Breast epithelium (tissue), 4 donors: Measurements from ENCODE around the gene APOL4. TPM values are rescaled to one million over a fixed set of nuclear protein-coding genes. Genes with fewer than 3 reads are reported as not detected.

ENCODE experiments used
- DNase-seq, 2 donors: peaks; one replicate each; pipeline ENCODE4 v3.0.0-alpha.2; 2019; ENCODE audit warnings: low spot score in 2 of 2
- H3K27ac ChIP-seq, 2 donors: fragments of 200-600 bp; sonication (generic) in 1 of 2; one replicate each; pipeline ENCODE4 v1.5.1; 2016 to 2019; ENCODE audit warnings: mild to moderate bottlenecking in 1 of 2
- H3K27me3 ChIP-seq, 2 donors: fragments of 200-600 bp; sonication (generic) in 1 of 2; one replicate each; pipeline versions ENCODE4 v1.5.1 to v1.6.0; 2017 to 2019; ENCODE audit warnings: control low read depth in 1 of 2, mild to moderate bottlenecking in 1 of 2
- H3K36me3 ChIP-seq: fragments of 200-600 bp; one replicate; pipeline ENCODE4 v1.5.1; 2019
- H3K4me1 ChIP-seq, 2 donors: fragments of 200-600 bp; sonication (generic); one replicate each; pipeline ENCODE4 v1.5.1; 2016 to 2019; ENCODE audit warnings: control low read depth in 1 of 2
- H3K4me3 ChIP-seq, 3 donors: fragments of 200-600 bp; sonication (generic); 1 replicate in 2 of 3; 2 replicates in 1 of 3; pipeline ENCODE4 v1.5.1; 2016 to 2019; ENCODE audit warnings: mild to moderate bottlenecking in 3 of 3, moderate library complexity in 2 of 3
- H3K9me3 ChIP-seq, 2 donors: fragments of 200-600 bp; sonication (generic) in 1 of 2; one replicate each; pipeline ENCODE4 v1.5.1; 2016 to 2019; ENCODE audit warnings: control low read depth in 1 of 2
- CTCF ChIP-seq, 3 donors: fragments of 450-650 bp; IDR thresholded peaks; one replicate each; pipeline ENCODE4 v1.5.1; 2016 to 2017; ENCODE audit warnings: antibody characterized with exemption in 3 of 3, mild to moderate bottlenecking in 3 of 3, moderate library complexity in 3 of 3
- POLR2A ChIP-seq: fragments of 450-650 bp; IDR thresholded peaks from one replicate; pipeline ENCODE4 v1.6.1; 2016; ENCODE audit warnings: antibody characterized with exemption, mild to moderate bottlenecking, moderate library complexity
- POLR2AphosphoS5 ChIP-seq, 3 donors: sonication (generic); formaldehyde crosslinking; IDR thresholded peaks; one replicate each; pipeline ENCODE4 v1.6.1; 2017; ENCODE audit warnings: antibody characterized with exemption in 3 of 3
- intact Hi-C: fragments of 100-400 bp; cut with DNase I; formaldehyde crosslinking; loops from one replicate; pipeline ENCODE4 v1.15.1; 2023; ENCODE audit warnings: low total_unique reads
- total RNA-seq, 3 donors: library from RNA; depleted of rRNA; stranded (reverse); fragments of >200 nt; gene quantifications; one replicate each; pipeline ENCODE4 v1.1.0, GENCODE V29; 2016

Gene APOL4
- total RNA-seq, 3 donors from 2014 or later = 4.9 to 41.3 (median 15.0) TPM

DNA sequence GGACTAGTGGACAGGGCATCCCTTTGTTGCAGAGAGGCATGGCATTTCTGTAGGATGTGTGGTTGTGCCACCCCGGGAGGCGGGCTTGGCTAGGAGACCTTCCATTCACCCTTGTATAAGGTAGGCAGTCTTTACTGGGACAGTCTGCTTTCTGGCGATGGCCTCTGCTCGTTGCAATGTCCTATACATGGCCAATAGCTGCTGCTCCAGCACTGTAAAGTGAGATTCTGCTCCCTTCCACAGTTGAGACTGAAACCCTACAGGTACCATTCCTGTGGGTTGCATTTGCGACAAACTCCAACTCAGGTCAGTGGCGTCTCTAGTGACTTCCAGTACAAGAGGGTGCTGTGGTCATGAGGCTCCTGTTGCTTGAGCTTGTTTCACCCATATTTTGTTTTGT is 20.7 kb downstream of the APOL4 start:
- DNase-seq = no peak
- Histone ChIP-seq H3K9me3 (no peaks in the 10 kb centered on the region), H3K4me3 (no peak overlapping the region), H3K4me1 (no peaks in the 10 kb centered on the region), H3K36me3 (no peaks in the 10 kb centered on the region), H3K27ac (no peak overlapping the region), H3K27me3 (no peaks in the 10 kb centered on the region)
- TF ChIP-seq CTCF (IDR thresholded peaks at IDR 0.05) (no peak), POLR2AphosphoS5 (IDR thresholded peaks at IDR 0.05) (no peak), POLR2A (no peak)
- intact Hi-C loops = no loop called here

- H3K27me3 ChIP-seq = no peaks in the 10 kb centered on the region
- DNase-seq = peak; percentile 60 to 78
- TF ChIP-seq CTCF (IDR thresholded peaks at IDR 0.05) (peak; percentile 74 to 82 (median 79)), POLR2AphosphoS5 (IDR thresholded peaks at IDR 0.05) (peak in 1 of 3 donors; percentile 17), POLR2A (no peak)
- H3K36me3 ChIP-seq = no peaks in the 10 kb centered on the region
- intact Hi-C loops = no loop called here
- no peak overlapping the region for H3K27ac ChIP-seq
- no peaks in the 10 kb centered on the region for H3K9me3 ChIP-seq
- no peaks in the 10 kb centered on the region for H3K4me1 ChIP-seq
- no peak overlapping the region for H3K4me3 ChIP-seq
Observed at GRCh38 chr22:36180038-36180880, 21.4 kb downstream of the APOL4 start.

GRCh38 chr22:36177160-36177559 is 24.4 kb downstream of the APOL4 start:
- intact Hi-C loops = no loop called here
- DNase-seq = no peak
- no peak for TF ChIP-seq CTCF (IDR thresholded peaks at IDR 0.05)
- no peak for TF ChIP-seq POLR2AphosphoS5 (IDR thresholded peaks at IDR 0.05)
- TF ChIP-seq POLR2A = no peak
- Histone ChIP-seq H3K4me1 (no peaks in the 10 kb centered on the region), H3K27ac (no peak overlapping the region), H3K27me3 (no peaks in the 10 kb centered on the region), H3K36me3 (no peaks in the 10 kb centered on the region), H3K4me3 (no peak overlapping the region), H3K9me3 (no peaks in the 10 kb centered on the region)

GRCh38 chr22:36175892-36176291 is 25.7 kb downstream of the APOL4 start:
- Histone ChIP-seq H3K9me3 (no peaks in the 10 kb centered on the region), H3K27ac (no peak overlapping the region), H3K36me3 (no peaks in the 10 kb centered on the region), H3K4me1 (no peaks in the 10 kb centered on the region), H3K27me3 (no peaks in the 10 kb centered on the region), H3K4me3 (no peak overlapping the region)
- intact Hi-C loops = no loop called here
- no peak for DNase-seq
- TF ChIP-seq CTCF (IDR thresholded peaks at IDR 0.05) (no peak), POLR2A (no peak), POLR2AphosphoS5 (IDR thresholded peaks at IDR 0.05) (no peak)

- DNase-seq = no peak
- intact Hi-C loops = no loop called here
- Histone ChIP-seq H3K36me3 (no peaks in the 10 kb centered on the region), H3K4me1 (no peaks in the 10 kb centered on the region), H3K9me3 (no peaks in the 10 kb centered on the region), H3K4me3 (no peak overlapping the region), H3K27me3 (no peaks in the 10 kb centered on the region), H3K27ac (no peak overlapping the region)
- TF ChIP-seq POLR2A (no peak), POLR2AphosphoS5 (IDR thresholded peaks at IDR 0.05) (no peak), CTCF (IDR thresholded peaks at IDR 0.05) (no peak)
Observed at GRCh38 chr22:36171941-36172340, 29.7 kb downstream of the APOL4 start.
